Measurements from ENCODE around the gene DIAPH2.
"Not testable (repeated sequence)": the region's sequence is repeated elsewhere in the genome, so short reads cannot be mapped to it uniquely, and the experiment has no call there.

Gene DIAPH2

GRCh38 chrX:96684339-96685209 lies at the start of gene DIAPH2:
Gene DIAPH2, plus strand, starts transcription at chrX:96684842.
- peak; percentile 18 to 74 for DNase-seq

DNA sequence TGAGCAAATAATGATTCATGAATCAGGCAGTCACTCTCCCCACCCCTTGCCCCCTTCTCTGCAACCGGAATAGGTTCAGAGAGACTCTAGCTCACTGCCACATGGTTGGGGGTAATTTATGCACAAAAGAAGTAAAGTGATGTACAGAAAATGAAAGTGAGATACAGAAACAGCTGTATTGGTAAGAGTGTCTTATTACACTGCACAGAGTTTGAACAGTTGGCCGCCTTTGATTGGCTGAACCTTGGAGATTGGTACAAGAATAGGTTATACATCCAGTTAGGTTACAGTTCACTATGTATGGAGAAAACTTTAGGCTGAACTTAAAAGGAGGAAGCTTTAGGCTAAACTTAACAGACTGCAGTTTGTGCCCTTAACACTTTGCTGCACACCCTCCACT lies 34.6 kb upstream of the DIAPH2 start:
- DNase-seq, result no peak

GRCh38 chrX:96655947-96656623 lies 28.6 kb upstream of the DIAPH2 start:
- DNase-seq, result no peak

DNA sequence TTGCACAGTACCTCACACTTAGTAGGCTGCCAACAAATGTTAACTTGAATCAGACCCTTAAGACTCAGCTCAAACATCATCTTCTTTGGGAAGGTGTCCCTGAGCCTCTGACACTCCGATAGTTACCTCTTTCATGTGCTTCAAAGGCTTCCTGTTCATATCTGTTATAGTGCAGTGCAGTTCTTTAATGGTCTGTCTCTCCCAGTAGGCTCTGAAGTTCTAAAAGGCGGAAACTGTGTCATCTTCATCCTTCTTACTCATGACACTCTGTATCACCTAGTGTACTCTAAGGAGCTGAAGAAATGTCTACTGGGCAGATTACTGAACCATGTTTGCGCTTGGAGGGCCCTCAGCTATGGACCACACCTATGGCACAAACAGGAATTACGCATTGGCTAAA lies 2.1 kb upstream of the DIAPH2 start:
- no peak for DNase-seq

GRCh38 chrX:96683997-96684338 lies 674 bp upstream of the DIAPH2 start:
- DNase-seq, result no peak

- peak in 1 of 2 experiments; percentile 35 for DNase-seq
Observed at GRCh38 chrX:96685210-96686099, 813 bp downstream of the DIAPH2 start.

DNA sequence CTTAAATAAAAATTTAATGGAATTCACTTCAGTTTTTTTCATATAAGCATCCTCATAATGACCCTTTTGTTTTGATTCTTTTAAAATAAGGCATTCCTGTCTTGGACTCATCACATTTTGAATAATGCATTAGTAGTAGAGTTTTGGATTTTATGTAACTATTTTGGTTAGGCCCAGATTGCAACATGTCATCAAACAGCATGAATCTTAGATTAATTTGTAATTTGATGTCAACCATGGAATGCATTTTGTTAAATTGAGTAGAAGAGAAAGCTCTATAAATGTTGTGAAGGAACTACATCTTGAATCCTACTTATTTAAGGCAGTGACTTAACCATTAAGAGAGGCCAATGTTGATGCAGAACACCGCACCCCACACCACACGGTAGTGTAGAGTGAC lies 3.1 kb downstream of the DIAPH2 start:
- no peak for DNase-seq

GRCh38 chrX:96688789-96689188 lies 4.1 kb downstream of the DIAPH2 start:
- DNase-seq, result no peak

GRCh38 chrX:96689991-96690390 lies 5.3 kb downstream of the DIAPH2 start:
- DNase-seq, result peak; percentile 72 to 85

DNA sequence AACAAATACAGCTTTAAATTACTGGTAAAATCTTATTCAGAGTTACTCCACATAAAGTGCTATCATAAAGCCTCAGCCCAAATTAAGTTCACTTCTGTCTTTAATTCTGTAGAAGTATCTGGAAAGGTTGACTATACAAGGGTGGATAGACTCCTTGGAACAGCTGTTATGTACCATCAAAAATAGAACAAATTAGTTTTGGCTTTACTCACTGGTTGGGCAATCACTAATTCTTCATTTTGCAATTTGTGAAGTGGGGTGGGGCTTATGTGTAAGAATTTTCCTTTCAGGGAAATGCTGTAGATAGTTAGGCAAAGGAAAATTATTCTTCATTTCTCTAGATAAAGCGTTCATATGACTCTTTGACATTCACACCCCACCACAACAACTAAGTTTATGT lies 7.8 kb downstream of the DIAPH2 start:
- no peak for DNase-seq

GRCh38 chrX:96692890-96693289 lies 8.2 kb downstream of the DIAPH2 start:
- no peak for DNase-seq

GRCh38 chrX:96693407-96693806 lies 8.8 kb downstream of the DIAPH2 start:
- DNase-seq, result no peak

DNA sequence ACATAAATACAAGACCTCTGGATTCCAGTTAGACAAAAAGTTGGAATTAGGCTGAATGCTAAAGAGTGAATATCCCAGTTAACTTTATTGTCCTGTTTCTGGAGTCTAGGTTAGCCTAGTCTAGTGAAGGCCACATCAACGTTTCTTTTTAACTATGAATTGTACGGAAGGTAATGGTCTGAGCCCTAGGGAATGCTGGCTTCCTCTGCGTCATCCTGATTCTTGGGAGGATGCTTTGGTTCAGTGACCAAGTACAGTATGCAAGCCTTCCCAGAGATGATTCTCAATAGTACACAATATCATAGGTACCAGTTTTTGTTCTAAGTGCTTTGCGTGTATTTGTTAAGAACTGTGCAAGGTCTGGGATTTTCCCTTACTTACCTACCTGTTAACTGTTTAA lies 11.8 kb downstream of the DIAPH2 start:
- DNase-seq, result no peak

DNA sequence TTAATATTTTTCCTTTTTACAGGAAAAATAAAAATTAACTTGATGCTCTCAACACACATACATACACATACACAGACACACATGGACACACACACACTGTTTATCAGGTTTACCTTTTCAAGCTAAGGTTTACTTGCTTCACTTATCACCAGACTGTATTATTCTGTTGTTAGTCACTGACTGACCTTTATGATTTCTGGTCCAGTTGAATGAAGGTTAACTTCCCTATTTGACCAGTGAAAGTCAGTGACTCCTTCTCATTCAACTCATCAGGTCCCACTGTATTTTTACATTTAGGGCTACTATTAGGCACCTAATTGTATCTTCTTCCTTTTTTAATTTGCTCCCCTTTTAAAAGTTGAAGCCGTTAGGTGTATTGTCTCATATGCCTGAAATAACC lies 16.0 kb downstream of the DIAPH2 start:
- no peak for DNase-seq

DNA sequence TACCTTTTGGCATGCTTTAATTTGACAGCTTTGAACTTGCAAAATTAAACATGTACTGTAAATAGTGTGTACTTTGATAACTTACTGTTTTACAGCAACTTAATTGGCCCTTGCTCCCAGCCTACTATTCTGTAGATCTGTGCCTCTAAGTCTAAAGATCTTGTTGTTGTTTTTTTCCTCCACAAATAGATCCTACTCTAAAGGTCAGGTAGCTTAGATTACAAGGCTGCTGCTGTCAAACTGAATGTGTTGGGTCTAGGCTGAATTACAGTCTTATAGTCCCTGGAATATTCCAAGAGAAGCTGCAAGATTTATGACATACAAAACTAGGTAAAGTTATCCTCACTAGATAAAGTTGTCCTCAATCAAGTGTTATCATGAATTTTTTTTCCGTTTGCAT lies 18.7 kb downstream of the DIAPH2 start:
- DNase-seq, result no peak

DNA sequence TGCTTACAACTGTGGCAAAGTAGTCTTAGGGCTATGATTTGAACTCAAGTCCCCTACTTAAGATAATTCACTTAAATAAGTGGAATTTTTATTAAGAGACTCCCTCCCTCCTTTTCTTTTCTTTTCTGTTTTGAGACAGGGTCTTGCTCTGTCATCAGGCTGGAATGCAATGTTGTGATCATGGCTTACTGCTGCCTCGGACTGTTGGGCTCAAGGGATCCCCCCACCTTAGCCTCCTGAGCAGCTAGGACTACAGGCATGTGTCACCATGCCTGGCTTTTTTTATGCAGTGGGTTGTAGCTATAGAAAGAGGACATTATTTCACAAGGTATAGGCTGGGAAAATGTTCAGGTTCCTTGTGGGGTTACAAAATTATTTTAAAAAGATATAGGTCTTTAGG lies 19.2 kb downstream of the DIAPH2 start:
- DNase-seq, result no peak

GRCh38 chrX:96704629-96705028 lies 20.0 kb downstream of the DIAPH2 start:
- no peak for DNase-seq

GRCh38 chrX:96705905-96706304 lies 21.3 kb downstream of the DIAPH2 start:
- no peak for DNase-seq

DNA sequence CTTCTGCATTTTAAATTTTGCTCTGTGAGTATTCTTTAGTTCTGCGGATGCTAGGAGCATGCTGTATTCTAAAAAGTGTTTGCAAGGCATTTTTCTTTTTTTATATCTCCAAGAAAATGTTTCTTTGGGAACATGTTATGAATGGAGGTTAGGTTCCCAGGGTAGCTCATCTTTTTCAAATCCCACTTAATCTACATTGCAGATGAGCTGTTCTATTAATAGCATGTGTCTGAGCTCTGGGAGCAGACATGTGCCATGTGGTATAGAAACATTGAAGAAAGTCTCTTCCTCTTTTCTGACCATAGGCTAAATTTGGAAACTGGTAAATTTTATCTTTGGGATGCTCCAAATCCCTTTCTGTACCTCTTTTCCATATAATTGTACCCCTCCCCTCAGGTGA lies 23.2 kb downstream of the DIAPH2 start:
- DNase-seq, result no peak

DNA sequence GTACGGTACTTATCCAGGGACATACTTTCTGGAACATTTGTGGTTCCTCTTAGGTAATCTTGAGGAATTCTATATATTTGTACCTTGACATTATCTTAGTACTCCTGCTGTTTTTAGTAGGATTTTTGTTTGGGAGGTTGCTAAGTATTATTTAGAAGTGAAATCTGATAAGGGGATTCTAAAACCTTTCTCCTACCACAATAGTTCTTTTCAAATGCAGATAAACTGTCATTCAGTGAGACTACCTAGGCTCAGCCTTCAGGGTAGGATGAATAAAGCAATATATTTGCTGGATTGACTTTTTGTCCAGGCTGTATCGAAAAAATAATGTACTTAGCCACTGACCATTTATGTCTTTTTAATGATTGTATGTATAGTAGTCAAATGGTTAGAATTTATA lies 25.4 kb downstream of the DIAPH2 start:
- no peak for DNase-seq

DNA sequence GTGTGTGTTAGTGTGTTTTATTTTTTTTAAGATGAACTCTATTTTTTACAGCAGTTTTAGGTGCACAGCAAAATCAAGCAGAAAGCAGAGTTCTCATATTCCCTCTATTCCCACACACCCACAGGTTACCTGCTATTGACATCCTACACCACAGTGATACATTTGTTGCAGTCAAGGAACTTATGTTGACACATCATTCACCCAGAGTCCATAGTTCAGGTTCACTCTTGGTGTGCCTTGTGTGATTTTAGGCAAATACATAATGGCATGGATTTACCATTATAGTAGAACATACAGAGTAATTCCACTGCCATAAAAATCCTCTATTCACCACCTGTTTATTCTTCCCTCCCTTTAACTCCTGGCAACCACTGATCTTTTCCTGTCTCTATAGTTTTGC lies 28.7 kb downstream of the DIAPH2 start:
- DNase-seq, result no peak

GRCh38 chrX:96714393-96714792 lies 29.8 kb downstream of the DIAPH2 start:
- not testable (repeated sequence) for DNase-seq

DNA sequence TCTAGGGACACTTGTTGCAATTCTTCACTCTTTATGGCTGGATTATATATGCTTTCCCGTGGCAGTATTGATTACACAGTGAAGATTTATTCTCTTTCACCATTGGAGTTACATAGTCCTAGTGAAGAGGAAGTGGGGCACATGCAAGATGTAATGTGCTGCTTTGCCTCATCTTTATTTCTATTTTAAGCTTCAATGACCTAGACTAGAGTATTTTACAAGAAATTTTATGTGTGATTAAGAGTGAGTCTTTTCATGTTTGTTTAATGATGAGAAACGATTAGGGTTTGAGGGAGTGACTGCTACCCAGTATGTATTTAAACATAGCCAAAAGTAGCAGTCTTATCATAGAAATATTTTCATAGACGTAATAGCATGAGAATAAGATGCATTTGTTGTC lies 30.8 kb downstream of the DIAPH2 start:
- no peak for DNase-seq

All from NCI-H446 (cell line).